Measurements from ENCODE around the gene ZNF511. TPM values are rescaled to one million over a fixed set of nuclear protein-coding genes. Genes with fewer than 3 reads are reported as not detected.

Gene ZNF511
- polyA plus RNA-seq, 1 experiment, result 32.9 TPM

GRCh38 chr10:133277277-133277992, 31.3 kb upstream of the ZNF511 start:
- no peak overlapping the region for H3K4me3 ChIP-seq (ENCODE audit: low read depth, low read length)
- no peak for TF ChIP-seq CTCF (IDR thresholded peaks at IDR 0.05; ENCODE audit: insufficient read depth, low read depth, low read length)
- DNase-seq (ENCODE audit: low read depth), result no peak
- no peaks in the 10 kb centered on the region for H3K27me3 ChIP-seq (ENCODE audit: control insufficient read depth, insufficient read depth, low read length)
- POLR2A ChIA-PET, result no interaction called here
- H3K36me3 ChIP-seq (ENCODE audit: control insufficient read depth, insufficient read depth, low read length), result peaks cover 22% of the 10 kb centered on the region
- CTCF ChIA-PET, result interaction anchor here (1.1 kb wide), 1 partner anchor 10 kb away, joined by 3 read pairs; no protein-coding TSS in a partner anchor

- CTCF ChIA-PET, result interaction anchor here (1.1 to 1.2 kb wide), 2 partner anchors 9 to 11 kb away, joined by 3 to 4 read pairs; no protein-coding TSS in a partner anchor
These were observed 30.6 kb upstream of the ZNF511 start for GRCh38 chr10:133277993-133278576.

GRCh38 chr10:133278577-133279265, 30.0 kb upstream of the ZNF511 start:
- no peak for TF ChIP-seq CTCF (IDR thresholded peaks at IDR 0.05; ENCODE audit: insufficient read depth, low read depth, low read length)
- ChIA-PET CTCF (interaction anchor here (1.1 to 1.2 kb wide), 2 partner anchors 9 to 10 kb away, joined by 3 to 4 read pairs; no protein-coding TSS in a partner anchor), POLR2A (no interaction called here)
- no peaks in the 10 kb centered on the region for H3K27me3 ChIP-seq (ENCODE audit: control insufficient read depth, insufficient read depth, low read length)
- H3K4me3 ChIP-seq (ENCODE audit: low read depth, low read length), result no peak overlapping the region
- no peak for DNase-seq (ENCODE audit: low read depth)
- peaks cover 32% of the 10 kb centered on the region for H3K36me3 ChIP-seq (ENCODE audit: control insufficient read depth, insufficient read depth, low read length)

More at GRCh38 chr10:133277993-133278576, 30.6 kb upstream of the ZNF511 start:
- no peak for TF ChIP-seq CTCF (IDR thresholded peaks at IDR 0.05; ENCODE audit: insufficient read depth, low read depth, low read length)
- no peak for DNase-seq (ENCODE audit: low read depth)
- POLR2A ChIA-PET, result no interaction called here
- H3K36me3 ChIP-seq (ENCODE audit: control insufficient read depth, insufficient read depth, low read length), result peaks cover 27% of the 10 kb centered on the region
- no peak overlapping the region for H3K4me3 ChIP-seq (ENCODE audit: low read depth, low read length)
- H3K27me3 ChIP-seq (ENCODE audit: control insufficient read depth, insufficient read depth, low read length), result no peaks in the 10 kb centered on the region

GRCh38 chr10:133279326-133280226, 29.1 kb upstream of the ZNF511 start:
- no peak for TF ChIP-seq CTCF (IDR thresholded peaks at IDR 0.05; ENCODE audit: insufficient read depth, low read depth, low read length)
- H3K4me3 ChIP-seq (ENCODE audit: low read depth, low read length), result no peak overlapping the region
- ChIA-PET POLR2A (no interaction called here), CTCF (interaction anchor here (1.2 to 1.8 kb wide), 2 partner anchors 9 to 28 kb away, joined by 4 to 6 read pairs; no protein-coding TSS in a partner anchor)
- peaks cover 38% of the 10 kb centered on the region for H3K36me3 ChIP-seq (ENCODE audit: control insufficient read depth, insufficient read depth, low read length)
- no peak for DNase-seq (ENCODE audit: low read depth)
- no peaks in the 10 kb centered on the region for H3K27me3 ChIP-seq (ENCODE audit: control insufficient read depth, insufficient read depth, low read length)

Data from BJ (cell line).